Esophagus squamous epithelium (tissue), 4 donors: ENCODE measurements around the gene LBR.

Experiments
- CTCF ChIP-seq, 6 experiments: fragments of 450-650 bp in 4 of 6; fragments of 200-600 bp in 2 of 6; sonication (generic) in 2 of 6; IDR thresholded peaks; one replicate each; pipeline ENCODE4 v1.5.1; 2016 to 2019; ENCODE audit warnings: antibody characterized with exemption in 6 of 6, mild to moderate bottlenecking in 4 of 6, moderate library complexity in 4 of 6
- POLR2A ChIP-seq, 4 donors: fragments of 450-650 bp; IDR thresholded peaks; one replicate each; pipeline ENCODE4 v1.6.1; 2017; ENCODE audit warnings: antibody characterized with exemption in 4 of 4, mild to moderate bottlenecking in 4 of 4, moderate library complexity in 3 of 4

GRCh38 chr1:225428881-225429455 lies 1.1 kb upstream of the LBR start:
- TF ChIP-seq CTCF (IDR thresholded peaks at IDR 0.05) (no peak), POLR2A (IDR thresholded peaks at IDR 0.05) (no peak)
